AG04450 (cell line): ENCODE measurements around the gene SYTL4. TPM values are rescaled to one million over a fixed set of nuclear protein-coding genes. Genes with fewer than 3 reads are reported as not detected.
A peak's percentile ranks its signal among the peaks of the same experiment; 100 is the strongest.

Experiments used
- CTCF ChIA-PET: fragments of 300-600, 350-600 bp; formaldehyde crosslinking; extraction: SDS; loops from one replicate; lab custom pipeline; 2022; ENCODE audit warnings: antibody characterized with exemption, inconsistent platforms; lab: Charles Lee
- POLR2A ChIA-PET: fragments of 350-600 bp; formaldehyde crosslinking; extraction: SDS; loops from one replicate; lab custom pipeline; 2021; ENCODE audit warnings: antibody characterized with exemption, inconsistent platforms; lab: Yijun Ruan, JAX
- DNase-seq: peaks from one replicate; pipeline ENCODE4 v3.0.0-alpha.2; 2011; ENCODE audit warnings: low read depth, low spot score
- H3K27ac ChIP-seq: one replicate; pipeline ENCODE4 v1.5.1; 2012; ENCODE audit warnings: low read depth, low read length, control low read depth
- H3K27me3 ChIP-seq: one replicate; pipeline ENCODE4 v1.6.0; 2012; ENCODE audit warnings: low read length; ENCODE audit not compliant: control insufficient read depth, insufficient read depth
- H3K4me3 ChIP-seq: 2 replicates; pipeline ENCODE4 v1.5.1; 2011; ENCODE audit warnings: mild to moderate bottlenecking, low read depth, low read length, control low read depth
- H3K9me3 ChIP-seq: 2 replicates; pipeline ENCODE4 v1.5.1; 2012; ENCODE audit warnings: low read length; ENCODE audit not compliant: control insufficient read depth, insufficient read depth
- polyA plus RNA-seq: library from polyadenylated mRNA; depleted of rRNA; stranded (reverse); fragments of >200 nt; gene quantifications from 2 replicates; pipeline ENCODE4 v1.2.3, GENCODE V29; 2011
- TF ChIP-seq, protein P1 (sequence below): IDR thresholded peaks from 2 replicates; pipeline ENCODE4 v1.5.1; 2011; ENCODE audit warnings: low read depth, low read length, control low read depth, inconsistent platforms

SYTL4 gene
- polyA plus RNA-seq, 1 experiment: 5.3 TPM

DNA sequence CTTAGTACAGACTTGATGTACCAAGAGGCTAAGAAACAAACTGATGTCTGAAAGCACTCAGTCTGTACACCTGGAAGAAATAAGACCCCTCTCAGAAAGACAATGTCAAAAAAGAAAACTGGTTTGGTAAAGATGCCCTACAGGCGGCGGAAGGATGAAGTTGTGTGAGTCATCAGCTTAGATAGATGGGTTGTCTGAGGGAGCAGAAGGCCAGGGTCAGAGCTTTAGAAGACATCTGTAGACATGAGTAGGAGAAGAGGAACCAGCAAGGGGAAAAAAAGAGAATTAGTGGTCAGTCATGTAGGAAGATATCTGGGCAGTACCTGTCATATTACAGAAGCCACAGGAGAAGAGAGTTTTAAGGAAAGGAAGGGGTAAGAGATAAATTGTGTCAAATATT, 79.7 kb downstream of the SYTL4 start:
- H3K4me3 ChIP-seq: no peak overlapping the region
- no peaks in the 10 kb centered on the region for H3K9me3 ChIP-seq
- ChIA-PET POLR2A (interaction anchor here (0.8 kb wide), 1 partner anchor 20 kb away, joined by 3 read pairs; no protein-coding TSS in a partner anchor), CTCF (interaction anchor here (2.0 to 2.4 kb wide), 3 partner anchors 15 to 116 kb away, joined by 6 to 9 read pairs (median 8); no protein-coding TSS in a partner anchor)
- H3K27ac ChIP-seq: no peak overlapping the region
- H3K27me3 ChIP-seq: no peaks in the 10 kb centered on the region
- DNase-seq: no peak
- TF ChIP-seq, protein P1, sequence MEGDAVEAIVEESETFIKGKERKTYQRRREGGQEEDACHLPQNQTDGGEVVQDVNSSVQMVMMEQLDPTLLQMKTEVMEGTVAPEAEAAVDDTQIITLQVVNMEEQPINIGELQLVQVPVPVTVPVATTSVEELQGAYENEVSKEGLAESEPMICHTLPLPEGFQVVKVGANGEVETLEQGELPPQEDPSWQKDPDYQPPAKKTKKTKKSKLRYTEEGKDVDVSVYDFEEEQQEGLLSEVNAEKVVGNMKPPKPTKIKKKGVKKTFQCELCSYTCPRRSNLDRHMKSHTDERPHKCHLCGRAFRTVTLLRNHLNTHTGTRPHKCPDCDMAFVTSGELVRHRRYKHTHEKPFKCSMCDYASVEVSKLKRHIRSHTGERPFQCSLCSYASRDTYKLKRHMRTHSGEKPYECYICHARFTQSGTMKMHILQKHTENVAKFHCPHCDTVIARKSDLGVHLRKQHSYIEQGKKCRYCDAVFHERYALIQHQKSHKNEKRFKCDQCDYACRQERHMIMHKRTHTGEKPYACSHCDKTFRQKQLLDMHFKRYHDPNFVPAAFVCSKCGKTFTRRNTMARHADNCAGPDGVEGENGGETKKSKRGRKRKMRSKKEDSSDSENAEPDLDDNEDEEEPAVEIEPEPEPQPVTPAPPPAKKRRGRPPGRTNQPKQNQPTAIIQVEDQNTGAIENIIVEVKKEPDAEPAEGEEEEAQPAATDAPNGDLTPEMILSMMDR: no peak

DNA sequence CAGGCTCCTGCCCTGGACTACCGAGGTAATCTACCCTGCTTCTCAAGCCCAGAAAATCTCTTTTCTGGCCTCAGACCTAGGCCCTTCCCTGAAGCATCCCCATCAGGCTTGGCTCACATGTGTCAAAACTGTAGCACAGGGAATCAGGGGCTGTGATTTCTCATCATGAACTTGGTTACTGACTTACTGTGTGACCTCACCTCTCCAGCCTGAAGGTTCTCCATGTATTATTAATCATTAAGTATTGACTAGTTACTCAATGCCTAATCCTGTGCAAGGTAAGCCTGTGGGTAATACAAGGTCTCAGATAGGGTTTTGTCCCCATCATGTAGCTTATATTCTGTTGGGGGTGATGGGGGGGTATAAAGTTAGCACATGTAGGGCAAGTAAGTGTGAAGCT, 81.1 kb downstream of the SYTL4 start:
- no peaks in the 10 kb centered on the region for H3K27me3 ChIP-seq
- TF ChIP-seq, protein P1: no peak
- DNase-seq: no peak
- H3K27ac ChIP-seq: peak overlapping the region; percentile 94
- ChIA-PET CTCF (interaction anchor here (1.2 to 2.0 kb wide), 2 partner anchors 14 to 20 kb away, joined by 5 to 6 read pairs; no protein-coding TSS in a partner anchor), POLR2A (no interaction called here)
- H3K4me3 ChIP-seq: no peak overlapping the region
- H3K9me3 ChIP-seq: no peaks in the 10 kb centered on the region

DNA sequence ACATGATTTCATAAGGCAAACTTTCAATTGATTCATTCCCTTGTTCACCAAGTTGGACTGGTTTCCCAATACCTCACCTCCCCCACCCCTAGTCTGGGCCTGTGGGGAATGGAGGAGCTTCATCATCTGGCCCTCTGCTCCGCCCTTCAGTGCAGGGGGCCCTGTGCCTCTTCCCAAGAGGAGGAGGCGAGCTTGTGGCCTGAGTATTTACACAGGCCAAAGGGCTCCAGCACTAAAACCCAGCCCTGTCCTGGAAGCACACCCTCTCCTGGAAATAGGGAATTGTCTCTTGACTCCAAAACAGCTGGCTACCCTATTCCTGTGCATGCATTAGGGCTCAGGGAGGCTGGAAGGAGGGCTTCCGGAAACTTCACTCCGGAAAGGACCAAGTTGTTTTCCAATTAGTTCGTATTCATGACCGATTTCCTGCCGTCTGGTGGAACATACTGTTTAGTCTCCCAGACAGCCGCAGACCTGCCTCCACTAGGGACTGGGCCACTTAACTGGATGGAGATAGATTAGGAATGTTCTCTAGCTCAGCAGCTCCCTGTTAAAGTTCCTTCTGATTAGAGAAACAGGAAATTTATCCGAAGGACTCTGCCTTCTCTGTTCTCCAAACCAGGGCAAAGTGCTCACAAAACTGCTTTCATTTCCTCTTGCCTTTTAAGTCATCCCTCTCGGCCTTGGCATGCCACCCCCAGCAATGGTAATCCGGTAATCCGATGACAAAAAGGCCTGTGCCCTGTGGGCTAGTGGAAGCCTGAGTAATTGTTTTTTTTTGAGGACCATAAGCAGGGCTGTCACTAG, 82.2 kb downstream of the SYTL4 start:
- Histone ChIP-seq H3K4me3 (peak overlapping the region; percentile 10; the same call in 1 of the 2 replicates), H3K27me3 (no peaks in the 10 kb centered on the region), H3K27ac (peak overlapping the region; percentile 94), H3K9me3 (no peaks in the 10 kb centered on the region)
- TF ChIP-seq, protein P1: no peak
- DNase-seq: peak; percentile 78
- POLR2A ChIA-PET: interaction anchor here (1.0 to 1.9 kb wide), 3 partner anchors 13 to 35 kb away, joined by 4 to 11 read pairs (median 5); partner anchors contain the start of gene TSPAN6
- CTCF ChIA-PET: interaction anchor here (1.6 to 5.5 kb wide), 4 partner anchors 13 to 36 kb away, joined by 4 to 47 read pairs (median 13); partner anchors contain the start of gene TSPAN6

DNA sequence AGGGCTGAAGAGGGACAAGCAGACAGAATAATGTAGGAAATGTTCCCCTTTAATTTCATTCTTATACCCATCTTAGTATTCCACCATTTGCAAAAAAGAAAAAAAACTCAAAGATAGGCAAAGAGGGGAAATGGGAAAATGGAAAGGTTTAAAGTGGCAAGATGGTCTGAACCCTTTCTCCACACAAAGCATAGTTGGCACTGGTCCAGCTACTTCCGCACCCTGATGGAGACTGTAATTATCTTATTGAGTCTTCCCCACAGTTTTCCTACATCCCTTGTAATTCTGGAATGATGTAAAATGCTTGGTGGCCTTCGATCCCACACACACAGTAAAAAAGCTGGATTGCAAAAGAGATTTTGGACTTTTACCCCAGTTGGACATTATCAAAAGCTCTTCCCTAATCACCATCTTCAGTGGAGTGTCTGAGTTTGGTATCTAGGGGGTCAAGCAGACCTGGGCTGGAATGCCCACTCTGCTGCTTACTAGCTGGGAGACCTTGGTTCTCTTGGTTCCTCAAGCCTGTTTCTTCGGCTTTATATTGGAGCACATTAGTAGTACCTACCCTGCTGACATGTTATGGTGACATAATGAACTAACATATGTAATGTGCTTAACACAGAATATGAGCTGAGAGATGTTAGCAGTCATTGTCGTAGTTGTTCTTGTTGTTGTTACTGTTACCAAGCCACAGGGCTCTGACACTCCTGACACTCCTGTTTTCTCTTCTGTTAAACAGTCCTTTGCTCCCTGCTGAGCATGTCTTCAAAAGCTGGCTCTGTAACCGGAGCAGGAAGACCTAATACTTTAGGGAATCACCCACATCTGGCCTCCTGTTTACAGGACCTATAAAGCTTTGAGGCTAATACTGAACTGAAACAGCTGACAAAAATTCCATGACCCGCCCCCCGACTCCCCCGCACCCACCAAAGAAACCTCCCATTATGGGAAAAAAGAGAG, 83.2 kb downstream of the SYTL4 start:
- Histone ChIP-seq H3K9me3 (no peaks in the 10 kb centered on the region), H3K4me3 (peak overlapping the region; percentile 32; the same call in 1 of the 2 replicates), H3K27me3 (no peaks in the 10 kb centered on the region), H3K27ac (peak overlapping the region; percentile 94)
- TF ChIP-seq, protein P1: no peak
- ChIA-PET POLR2A (interaction anchor here (0.8 to 1.9 kb wide), 4 partner anchors 12 to 36 kb away, joined by 4 to 11 read pairs (median 4); partner anchors contain the start of gene TSPAN6), CTCF (interaction anchor here (0.6 to 5.5 kb wide), 5 partner anchors 12 to 137 kb away, joined by 3 to 47 read pairs (median 6); partner anchors contain the start of gene TSPAN6)
- DNase-seq: peak; percentile 55
